Measurements from ENCODE around the gene NAIP.
"Not testable (repeated sequence)": the region's sequence is repeated elsewhere in the genome, so short reads cannot be mapped to it uniquely, and the experiment has no call there.

- TF ChIP-seq CTCF, POLR2AphosphoS5, POLR2A (IDR thresholded peaks at IDR 0.05): not testable (repeated sequence)
Measured at GRCh38 chr5:71031046-71031776, 6.1 kb upstream of the NAIP start.
